HepG2 (cell line): Measurements from ENCODE around the gene B4GALT1. TPM values are rescaled to one million over a fixed set of nuclear protein-coding genes. Genes with fewer than 3 reads are reported as not detected.
A peak's percentile ranks its signal among the peaks of the same experiment; 100 is the strongest.

Experiments
- IKZF1 ChIP-seq: fragments of 450-650 bp; IDR thresholded peaks from 2 replicates; pipeline ENCODE4 v1.7.1; 2016
- IKZF4 ChIP-seq: sonication (generic); formaldehyde crosslinking; IDR thresholded peaks from 2 replicates; pipeline ENCODE4 v1.5.1; 2020; ENCODE audit warnings: borderline replicate concordance, mild to moderate bottlenecking, low read depth, missing genetic modification reagents; ENCODE audit errors: not compliant biosample characterization
- POLR2A ChIP-seq, 2 experiments: IDR thresholded peaks; 2 replicates each; pipeline ENCODE4 v1.6.1; 2011; ENCODE audit warnings: low read depth in 2 of 2, low read length in 2 of 2, mild to moderate bottlenecking in 1 of 2, moderate library complexity in 1 of 2; ENCODE audit not compliant: insufficient read depth in 1 of 2
- PRMT3 ChIP-seq: sonication (generic); formaldehyde crosslinking; IDR thresholded peaks from 2 replicates; pipeline ENCODE4 v1.8.1; 2022; ENCODE audit warnings: low read depth, mild to moderate bottlenecking, moderate library complexity, missing genetic modification reagents, borderline replicate concordance
- SP2 ChIP-seq: sonication (generic); formaldehyde crosslinking; IDR thresholded peaks from 2 replicates; pipeline ENCODE4 v1.5.1; 2020; ENCODE audit warnings: mild to moderate bottlenecking, missing genetic modification reagents
- TRIM24 ChIP-seq: sonication (generic); formaldehyde crosslinking; IDR thresholded peaks from 2 replicates; pipeline ENCODE4 v1.8.0; 2022; ENCODE audit warnings: mild to moderate bottlenecking, missing genetic modification reagents
- ZBTB38 ChIP-seq: sonication (generic); formaldehyde crosslinking; IDR thresholded peaks from 2 replicates; pipeline ENCODE4 v1.5.1; 2020; ENCODE audit warnings: mild to moderate bottlenecking, missing genetic modification reagents
- ZNF101 ChIP-seq: sonication (generic); formaldehyde crosslinking; IDR thresholded peaks from 2 replicates; pipeline ENCODE4 v1.4.0; 2020; ENCODE audit warnings: mild to moderate bottlenecking, low read depth, missing genetic modification reagents, borderline replicate concordance
- ZNF629 ChIP-seq: sonication (generic); formaldehyde crosslinking; conservative IDR thresholded peaks from 2 replicates; pipeline ENCODE4 v1.5.0; 2020; ENCODE audit warnings: missing genetic modification reagents
- polyA plus RNA-seq, 8 experiments: library from polyadenylated mRNA; depleted of rRNA in 3 of 8; stranded (reverse) in 7 of 8; unstranded in 1 of 8; fragments of >200 nt; fragmentation: Illumina TruSeq in 4 of 8; extraction: Trizol in 4 of 8; gene quantifications; 2 replicates each; pipeline versions ENCODE4 v1.2.1 to v1.2.3, GENCODE V29; 2011 to 2016; ENCODE audit warnings: low read depth in 4 of 8, missing spikeins in 1 of 8, mixed read lengths in 1 of 8; ENCODE audit not compliant: insufficient read depth in 1 of 8
- total RNA-seq, 5 experiments: library from RNA; depleted of rRNA; stranded (reverse); fragments of >200 nt; fragmentation: Illumina TruSeq; extraction: Trizol; gene quantifications; 2 replicates each; pipeline ENCODE4 v1.2.3, GENCODE V29; 2016; ENCODE audit warnings: low read depth in 1 of 5
- TF ChIP-seq, protein P1 (sequence below): sonication (generic); formaldehyde crosslinking; IDR thresholded peaks from 2 replicates; pipeline ENCODE4 v1.4.0; 2020; ENCODE audit warnings: mild to moderate bottlenecking, missing genetic modification reagents, borderline replicate concordance
- TF ChIP-seq, protein P2 (sequence below): sonication (generic); formaldehyde crosslinking; IDR thresholded peaks from 2 replicates; pipeline ENCODE4 v1.5.0; 2020; ENCODE audit warnings: mild to moderate bottlenecking, missing genetic modification reagents, borderline replicate concordance
- TF ChIP-seq, protein P3 (sequence below): sonication (generic); formaldehyde crosslinking; IDR thresholded peaks from 2 replicates; pipeline ENCODE4 v1.9.0; 2021; ENCODE audit warnings: missing genetic modification reagents, borderline replicate concordance
- TF ChIP-seq, protein P4 (sequence below): sonication (generic); formaldehyde crosslinking; IDR thresholded peaks from 2 replicates; pipeline ENCODE4 v1.5.0; 2020; ENCODE audit warnings: missing genetic modification reagents

Gene B4GALT1
- total and polyA plus RNA-seq, 2 of the 13 experiments (the other 11 are each of a cell fraction or from before 2014, with no cell fraction given): 15.7 to 33.5 TPM

DNA sequence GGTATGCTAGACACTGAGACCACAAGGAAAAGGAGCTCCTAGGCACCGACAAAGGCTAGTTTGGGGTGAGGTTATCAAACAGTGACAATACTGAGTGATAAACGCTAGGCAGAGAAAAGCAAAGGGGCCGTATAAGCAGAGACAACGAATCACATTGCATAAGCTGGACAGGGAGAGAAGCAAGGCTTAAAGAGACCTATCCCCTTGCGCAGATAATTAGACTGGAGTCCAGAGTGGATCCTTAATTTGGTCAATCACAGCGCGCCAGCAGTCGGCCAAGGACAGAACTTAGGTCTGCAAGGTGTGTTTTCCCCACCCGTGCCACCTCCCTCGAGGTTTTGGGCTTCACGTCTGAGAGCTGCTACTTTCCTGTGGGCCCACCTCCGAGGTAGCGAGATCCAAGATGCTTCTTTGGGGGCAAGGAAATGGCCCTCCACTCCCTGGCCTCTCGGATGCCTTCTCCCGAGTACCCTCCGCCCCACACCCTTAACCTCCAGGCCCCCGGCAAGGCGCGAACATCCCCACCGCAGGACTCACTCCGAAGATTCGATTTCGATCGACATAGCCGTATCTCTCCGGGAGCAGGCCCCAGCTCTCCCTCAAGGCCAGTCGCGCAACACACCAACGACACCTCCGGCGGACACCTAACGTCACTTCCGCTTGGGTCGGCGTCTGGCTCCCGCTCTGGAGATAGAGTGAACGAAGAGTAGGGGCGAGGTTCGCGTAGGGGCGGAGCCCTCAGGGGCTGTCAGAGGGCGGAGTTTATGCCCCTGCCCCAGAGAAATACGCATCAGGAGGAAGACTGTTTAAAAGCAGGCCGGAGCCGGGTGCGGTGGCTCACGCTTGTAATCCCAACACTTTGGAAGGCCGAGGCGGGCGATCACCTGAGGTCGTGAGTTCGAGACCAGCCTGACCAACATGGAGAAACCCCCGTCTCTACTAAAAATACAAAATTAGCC, 90.8 kb downstream of the B4GALT1 start, which contains the start of gene SMU1 (continued):
- TF ChIP-seq, protein P1, sequence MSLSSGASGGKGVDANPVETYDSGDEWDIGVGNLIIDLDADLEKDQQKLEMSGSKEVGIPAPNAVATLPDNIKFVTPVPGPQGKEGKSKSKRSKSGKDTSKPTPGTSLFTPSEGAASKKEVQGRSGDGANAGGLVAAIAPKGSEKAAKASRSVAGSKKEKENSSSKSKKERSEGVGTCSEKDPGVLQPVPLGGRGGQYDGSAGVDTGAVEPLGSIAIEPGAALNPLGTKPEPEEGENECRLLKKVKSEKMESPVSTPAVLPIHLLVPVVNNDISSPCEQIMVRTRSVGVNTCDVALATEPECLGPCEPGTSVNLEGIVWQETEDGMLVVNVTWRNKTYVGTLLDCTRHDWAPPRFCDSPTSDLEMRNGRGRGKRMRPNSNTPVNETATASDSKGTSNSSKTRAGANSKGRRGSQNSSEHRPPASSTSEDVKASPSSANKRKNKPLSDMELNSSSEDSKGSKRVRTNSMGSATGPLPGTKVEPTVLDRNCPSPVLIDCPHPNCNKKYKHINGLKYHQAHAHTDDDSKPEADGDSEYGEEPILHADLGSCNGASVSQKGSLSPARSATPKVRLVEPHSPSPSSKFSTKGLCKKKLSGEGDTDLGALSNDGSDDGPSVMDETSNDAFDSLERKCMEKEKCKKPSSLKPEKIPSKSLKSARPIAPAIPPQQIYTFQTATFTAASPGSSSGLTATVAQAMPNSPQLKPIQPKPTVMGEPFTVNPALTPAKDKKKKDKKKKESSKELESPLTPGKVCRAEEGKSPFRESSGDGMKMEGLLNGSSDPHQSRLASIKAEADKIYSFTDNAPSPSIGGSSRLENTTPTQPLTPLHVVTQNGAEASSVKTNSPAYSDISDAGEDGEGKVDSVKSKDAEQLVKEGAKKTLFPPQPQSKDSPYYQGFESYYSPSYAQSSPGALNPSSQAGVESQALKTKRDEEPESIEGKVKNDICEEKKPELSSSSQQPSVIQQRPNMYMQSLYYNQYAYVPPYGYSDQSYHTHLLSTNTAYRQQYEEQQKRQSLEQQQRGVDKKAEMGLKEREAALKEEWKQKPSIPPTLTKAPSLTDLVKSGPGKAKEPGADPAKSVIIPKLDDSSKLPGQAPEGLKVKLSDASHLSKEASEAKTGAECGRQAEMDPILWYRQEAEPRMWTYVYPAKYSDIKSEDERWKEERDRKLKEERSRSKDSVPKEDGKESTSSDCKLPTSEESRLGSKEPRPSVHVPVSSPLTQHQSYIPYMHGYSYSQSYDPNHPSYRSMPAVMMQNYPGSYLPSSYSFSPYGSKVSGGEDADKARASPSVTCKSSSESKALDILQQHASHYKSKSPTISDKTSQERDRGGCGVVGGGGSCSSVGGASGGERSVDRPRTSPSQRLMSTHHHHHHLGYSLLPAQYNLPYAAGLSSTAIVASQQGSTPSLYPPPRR: peak; percentile 56; the same call in 1 of the 2 replicates
- peak; percentile 64 for TF ChIP-seq IKZF4 (CRISPR knock-in tag)
- no peak for TF ChIP-seq ZNF101
- TF ChIP-seq, protein P2, sequence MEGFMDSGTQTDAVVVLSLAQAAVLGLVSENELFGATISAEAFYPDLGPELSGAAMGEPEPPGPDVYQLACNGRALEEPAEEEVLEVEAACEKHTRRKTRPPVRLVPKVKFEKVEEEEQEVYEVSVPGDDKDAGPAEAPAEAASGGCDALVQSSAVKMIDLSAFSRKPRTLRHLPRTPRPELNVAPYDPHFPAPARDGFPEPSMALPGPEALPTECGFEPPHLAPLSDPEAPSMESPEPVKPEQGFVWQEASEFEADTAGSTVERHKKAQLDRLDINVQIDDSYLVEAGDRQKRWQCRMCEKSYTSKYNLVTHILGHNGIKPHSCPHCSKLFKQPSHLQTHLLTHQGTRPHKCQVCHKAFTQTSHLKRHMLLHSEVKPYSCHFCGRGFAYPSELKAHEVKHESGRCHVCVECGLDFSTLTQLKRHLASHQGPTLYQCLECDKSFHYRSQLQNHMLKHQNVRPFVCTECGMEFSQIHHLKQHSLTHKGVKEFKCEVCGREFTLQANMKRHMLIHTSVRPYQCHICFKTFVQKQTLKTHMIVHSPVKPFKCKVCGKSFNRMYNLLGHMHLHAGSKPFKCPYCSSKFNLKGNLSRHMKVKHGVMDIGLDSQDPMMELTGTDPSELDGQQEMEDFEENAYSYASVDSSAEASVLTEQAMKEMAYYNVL (CRISPR knock-in tag): peak; percentile 86
- TF ChIP-seq, protein P3, sequence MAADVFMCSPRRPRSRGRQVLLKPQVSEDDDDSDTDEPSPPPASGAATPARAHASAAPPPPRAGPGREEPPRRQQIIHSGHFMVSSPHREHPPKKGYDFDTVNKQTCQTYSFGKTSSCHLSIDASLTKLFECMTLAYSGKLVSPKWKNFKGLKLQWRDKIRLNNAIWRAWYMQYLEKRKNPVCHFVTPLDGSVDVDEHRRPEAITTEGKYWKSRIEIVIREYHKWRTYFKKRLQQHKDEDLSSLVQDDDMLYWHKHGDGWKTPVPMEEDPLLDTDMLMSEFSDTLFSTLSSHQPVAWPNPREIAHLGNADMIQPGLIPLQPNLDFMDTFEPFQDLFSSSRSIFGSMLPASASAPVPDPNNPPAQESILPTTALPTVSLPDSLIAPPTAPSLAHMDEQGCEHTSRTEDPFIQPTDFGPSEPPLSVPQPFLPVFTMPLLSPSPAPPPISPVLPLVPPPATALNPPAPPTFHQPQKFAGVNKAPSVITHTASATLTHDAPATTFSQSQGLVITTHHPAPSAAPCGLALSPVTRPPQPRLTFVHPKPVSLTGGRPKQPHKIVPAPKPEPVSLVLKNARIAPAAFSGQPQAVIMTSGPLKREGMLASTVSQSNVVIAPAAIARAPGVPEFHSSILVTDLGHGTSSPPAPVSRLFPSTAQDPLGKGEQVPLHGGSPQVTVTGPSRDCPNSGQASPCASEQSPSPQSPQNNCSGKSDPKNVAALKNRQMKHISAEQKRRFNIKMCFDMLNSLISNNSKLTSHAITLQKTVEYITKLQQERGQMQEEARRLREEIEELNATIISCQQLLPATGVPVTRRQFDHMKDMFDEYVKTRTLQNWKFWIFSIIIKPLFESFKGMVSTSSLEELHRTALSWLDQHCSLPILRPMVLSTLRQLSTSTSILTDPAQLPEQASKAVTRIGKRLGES (CRISPR knock-in tag): no peak
- no peak for TF ChIP-seq IKZF1
- TF ChIP-seq SP2 (CRISPR knock-in tag): peak; percentile 57
- TF ChIP-seq TRIM24 (CRISPR knock-in tag): no peak
- TF ChIP-seq PRMT3 (CRISPR knock-in tag): no peak
- TF ChIP-seq, protein P4, sequence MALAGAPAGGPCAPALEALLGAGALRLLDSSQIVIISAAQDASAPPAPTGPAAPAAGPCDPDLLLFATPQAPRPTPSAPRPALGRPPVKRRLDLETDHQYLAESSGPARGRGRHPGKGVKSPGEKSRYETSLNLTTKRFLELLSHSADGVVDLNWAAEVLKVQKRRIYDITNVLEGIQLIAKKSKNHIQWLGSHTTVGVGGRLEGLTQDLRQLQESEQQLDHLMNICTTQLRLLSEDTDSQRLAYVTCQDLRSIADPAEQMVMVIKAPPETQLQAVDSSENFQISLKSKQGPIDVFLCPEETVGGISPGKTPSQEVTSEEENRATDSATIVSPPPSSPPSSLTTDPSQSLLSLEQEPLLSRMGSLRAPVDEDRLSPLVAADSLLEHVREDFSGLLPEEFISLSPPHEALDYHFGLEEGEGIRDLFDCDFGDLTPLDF (CRISPR knock-in tag): peak; percentile 83
- peak; percentile 87 for TF ChIP-seq ZNF629 (CRISPR knock-in tag)
- TF ChIP-seq POLR2A (IDR thresholded peaks at IDR 0.05; ENCODE audit: insufficient read depth in 1 of 2, low read depth in 2 of 2, low read length in 2 of 2): peak; percentile 82 to 83
- peak; percentile 74; the same call in 1 of the 2 replicates for TF ChIP-seq ZBTB38 (CRISPR knock-in tag)
